Bronchial epithelial cell (primary cell): Measurements from ENCODE around the gene RIPOR2. TPM values are rescaled to one million over a fixed set of nuclear protein-coding genes. Genes with fewer than 3 reads are reported as not detected.

Source experiments
- DNase-seq: peaks from one replicate; pipeline ENCODE4 v3.0.0-alpha.2; 2010; ENCODE audit warnings: low read depth
- FAIRE-seq: peaks from 2 replicates; lab custom pipeline; 2011; peaks lifted over from hg19 to GRCh38; lab: Jason Lieb, UNC
- H3K27me3 ChIP-seq: 2 replicates; pipeline ENCODE4 v1.5.1; 2011; ENCODE audit warnings: low read length; ENCODE audit not compliant: control insufficient read depth, insufficient read depth
- H3K36me3 ChIP-seq: 2 replicates; pipeline ENCODE4 v1.5.1; 2011; ENCODE audit warnings: low read length; ENCODE audit not compliant: control insufficient read depth, insufficient read depth
- H3K4me3 ChIP-seq: 2 replicates; pipeline ENCODE4 v1.5.1; 2011; ENCODE audit warnings: mild to moderate bottlenecking, low read depth, low read length, control low read depth
- total RNA-seq: library from RNA; depleted of rRNA; stranded (reverse); fragments of >200 nt; gene quantifications from 2 replicates; pipeline ENCODE4 v1.2.1, GENCODE V29; 2014
- TF ChIP-seq, protein P1 (sequence below): IDR thresholded peaks from 2 replicates; pipeline ENCODE4 v1.5.1; 2011; ENCODE audit warnings: mild to moderate bottlenecking, moderate library complexity, low read length, control low read depth, inconsistent platforms; ENCODE audit not compliant: insufficient read depth, severe bottlenecking

RIPOR2 gene
- total RNA-seq, 1 donor from 2014 or later, result under 0.01 TPM

- Histone ChIP-seq H3K4me3 (no peak overlapping the region), H3K27me3 (peaks cover 2% of the 10 kb centered on the region), H3K36me3 (no peaks in the 10 kb centered on the region)
- DNase-seq (no peak), FAIRE-seq (no peak)
- TF ChIP-seq, protein P1, sequence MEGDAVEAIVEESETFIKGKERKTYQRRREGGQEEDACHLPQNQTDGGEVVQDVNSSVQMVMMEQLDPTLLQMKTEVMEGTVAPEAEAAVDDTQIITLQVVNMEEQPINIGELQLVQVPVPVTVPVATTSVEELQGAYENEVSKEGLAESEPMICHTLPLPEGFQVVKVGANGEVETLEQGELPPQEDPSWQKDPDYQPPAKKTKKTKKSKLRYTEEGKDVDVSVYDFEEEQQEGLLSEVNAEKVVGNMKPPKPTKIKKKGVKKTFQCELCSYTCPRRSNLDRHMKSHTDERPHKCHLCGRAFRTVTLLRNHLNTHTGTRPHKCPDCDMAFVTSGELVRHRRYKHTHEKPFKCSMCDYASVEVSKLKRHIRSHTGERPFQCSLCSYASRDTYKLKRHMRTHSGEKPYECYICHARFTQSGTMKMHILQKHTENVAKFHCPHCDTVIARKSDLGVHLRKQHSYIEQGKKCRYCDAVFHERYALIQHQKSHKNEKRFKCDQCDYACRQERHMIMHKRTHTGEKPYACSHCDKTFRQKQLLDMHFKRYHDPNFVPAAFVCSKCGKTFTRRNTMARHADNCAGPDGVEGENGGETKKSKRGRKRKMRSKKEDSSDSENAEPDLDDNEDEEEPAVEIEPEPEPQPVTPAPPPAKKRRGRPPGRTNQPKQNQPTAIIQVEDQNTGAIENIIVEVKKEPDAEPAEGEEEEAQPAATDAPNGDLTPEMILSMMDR, result no peak
Observed at GRCh38 chr6:24922814-24923213, 12.9 kb downstream of the RIPOR2 start.

DNA sequence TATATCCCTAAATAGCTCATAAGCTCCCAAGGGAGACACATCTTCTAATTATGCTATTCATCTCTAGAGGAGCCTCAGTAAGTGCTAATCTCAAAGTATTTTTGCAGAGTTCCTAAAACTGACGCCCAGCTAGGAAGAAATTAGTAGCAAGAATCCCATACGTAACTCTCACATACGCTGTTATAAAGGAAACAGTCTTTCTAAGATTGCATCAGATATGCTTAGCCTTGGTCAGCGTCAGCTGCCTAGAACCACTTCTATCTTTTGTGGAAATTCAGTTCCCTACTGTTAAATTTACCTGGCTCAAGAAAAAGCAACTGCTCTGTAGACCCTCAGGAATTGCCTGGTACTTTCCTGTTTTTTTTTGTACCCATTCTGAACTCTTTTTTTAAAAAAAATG is 13.6 kb downstream of the RIPOR2 start:
- no peak for FAIRE-seq

GRCh38 chr6:24920136-24920535 is 15.6 kb downstream of the RIPOR2 start:
- TF ChIP-seq, protein P1, result no peak
- peaks cover 5% of the 10 kb centered on the region for H3K27me3 ChIP-seq
- FAIRE-seq, result no peak
- DNase-seq, result no peak
- no peak overlapping the region for H3K4me3 ChIP-seq
- no peaks in the 10 kb centered on the region for H3K36me3 ChIP-seq

More for the DNA sequence above, 13.6 kb downstream of the RIPOR2 start:
- H3K36me3 ChIP-seq, result no peaks in the 10 kb centered on the region
- H3K4me3 ChIP-seq, result no peak overlapping the region
- peaks cover 2% of the 10 kb centered on the region for H3K27me3 ChIP-seq
- no peak for DNase-seq
- TF ChIP-seq, protein P1, result no peak

DNA sequence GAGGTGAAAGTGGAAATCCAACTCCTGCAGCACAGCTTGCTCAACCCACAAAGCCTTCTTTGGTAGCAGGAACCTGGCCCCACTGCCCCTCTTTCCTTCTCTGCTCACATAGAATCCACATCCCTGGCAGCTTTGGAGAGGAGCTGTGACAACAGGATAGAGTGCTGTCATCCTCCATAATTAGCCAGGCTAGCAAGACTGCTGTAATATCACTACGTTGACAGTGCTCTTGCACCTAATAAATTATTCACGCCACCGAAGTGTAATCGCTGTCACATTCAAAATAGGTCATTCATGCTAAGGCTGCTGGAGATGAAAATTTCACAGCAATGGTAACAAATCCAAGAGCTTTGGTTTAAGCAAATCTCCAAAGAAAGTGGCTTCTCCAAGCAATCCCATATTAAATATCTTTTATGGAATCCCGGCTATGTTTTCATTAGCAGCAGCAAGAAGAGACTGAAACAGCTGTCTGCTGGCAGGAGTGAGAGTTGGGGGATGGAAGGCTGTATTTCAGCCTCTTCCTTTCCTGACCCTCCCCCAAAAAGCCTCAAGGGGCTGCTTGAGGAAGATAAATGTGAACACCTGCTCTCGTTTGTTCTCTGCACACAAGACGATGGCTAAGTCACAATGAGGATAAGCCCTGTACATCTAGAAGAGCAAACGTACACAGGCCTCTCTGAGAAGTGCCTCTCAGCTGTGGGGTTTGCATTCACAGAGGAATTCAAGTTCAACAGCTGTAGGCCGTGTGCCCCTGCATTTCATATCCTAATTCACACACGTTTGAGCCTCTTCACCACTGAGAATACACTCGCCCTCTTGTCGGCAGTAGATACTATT is 16.5 kb downstream of the RIPOR2 start:
- Histone ChIP-seq H3K4me3 (no peak overlapping the region), H3K36me3 (no peaks in the 10 kb centered on the region), H3K27me3 (peaks cover 5% of the 10 kb centered on the region)
- no peak for DNase-seq
- TF ChIP-seq, protein P1, result no peak
- FAIRE-seq, result no peak

GRCh38 chr6:24918641-24919055 is 17.1 kb downstream of the RIPOR2 start:
- no peaks in the 10 kb centered on the region for H3K36me3 ChIP-seq
- no peak for FAIRE-seq
- no peak for DNase-seq
- no peak overlapping the region for H3K4me3 ChIP-seq
- TF ChIP-seq, protein P1, result no peak
- peaks cover 5% of the 10 kb centered on the region for H3K27me3 ChIP-seq

DNA sequence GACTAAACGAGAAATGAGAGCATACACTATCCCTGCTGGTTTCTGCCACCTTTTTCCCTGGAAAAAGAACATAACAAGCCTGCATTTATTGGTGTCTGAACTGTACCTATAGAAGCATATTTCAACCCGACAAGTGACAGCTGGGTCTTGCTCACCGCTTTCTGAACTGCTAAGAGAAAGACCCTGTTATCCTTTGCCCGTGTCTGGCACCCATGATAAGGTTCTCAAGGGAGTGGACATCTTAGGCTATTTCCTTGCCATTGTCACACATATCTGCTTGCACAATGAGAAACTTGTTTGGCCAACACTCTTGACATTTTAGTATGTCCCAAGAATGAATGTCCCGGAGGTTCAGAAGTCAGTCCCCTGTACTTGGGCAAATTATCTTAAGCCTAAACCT is 19.3 kb downstream of the RIPOR2 start:
- DNase-seq (no peak), FAIRE-seq (no peak)
- Histone ChIP-seq H3K27me3 (peaks cover 13% of the 10 kb centered on the region), H3K36me3 (no peaks in the 10 kb centered on the region), H3K4me3 (no peak overlapping the region)
- TF ChIP-seq, protein P1, result no peak
